Measurements from ENCODE around the gene STARD13.

DNA sequence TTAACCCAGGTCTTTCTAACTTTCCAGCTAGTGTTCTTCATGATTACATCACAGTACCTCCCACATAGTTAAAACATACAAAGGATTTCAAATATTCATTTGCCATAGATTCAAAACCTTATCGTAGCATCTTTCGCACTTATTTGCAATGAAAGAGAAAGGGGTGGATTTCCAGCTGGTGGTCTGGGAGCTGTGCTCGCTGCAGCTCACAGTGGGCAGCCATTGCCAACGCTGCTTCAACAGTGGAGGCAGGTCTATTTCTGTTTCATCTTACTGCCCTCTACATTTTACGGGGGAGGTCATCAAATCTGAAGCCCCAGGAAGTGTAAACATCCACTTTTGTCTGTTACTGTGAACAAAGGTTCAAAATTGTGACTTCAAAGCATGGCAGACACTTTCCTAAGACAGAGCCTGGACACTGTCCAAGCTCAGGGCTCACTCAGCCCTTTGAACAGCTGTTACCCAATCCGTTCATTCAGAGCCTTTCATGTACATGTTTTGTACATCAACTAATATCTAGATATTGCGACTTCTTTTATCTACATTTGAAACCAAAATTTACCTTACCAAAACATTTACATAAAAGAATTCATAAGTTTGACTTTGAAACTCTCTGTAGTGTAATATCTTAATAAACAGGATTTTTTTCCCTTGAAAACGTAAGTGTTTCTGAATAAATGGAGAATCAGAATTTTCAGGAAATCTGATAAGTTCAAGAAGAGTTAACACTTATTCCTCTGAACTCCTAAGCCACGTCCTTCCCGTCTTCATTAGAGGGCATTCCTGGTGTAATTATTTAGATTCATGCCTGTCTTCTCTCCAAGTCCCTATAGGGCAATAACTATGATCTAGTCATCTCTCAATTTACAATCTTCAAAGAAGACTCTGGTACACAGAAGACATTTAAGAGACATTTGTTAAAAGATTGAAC, 25.1 kb downstream of the STARD13 start:
- TF ChIP-seq, protein P1, sequence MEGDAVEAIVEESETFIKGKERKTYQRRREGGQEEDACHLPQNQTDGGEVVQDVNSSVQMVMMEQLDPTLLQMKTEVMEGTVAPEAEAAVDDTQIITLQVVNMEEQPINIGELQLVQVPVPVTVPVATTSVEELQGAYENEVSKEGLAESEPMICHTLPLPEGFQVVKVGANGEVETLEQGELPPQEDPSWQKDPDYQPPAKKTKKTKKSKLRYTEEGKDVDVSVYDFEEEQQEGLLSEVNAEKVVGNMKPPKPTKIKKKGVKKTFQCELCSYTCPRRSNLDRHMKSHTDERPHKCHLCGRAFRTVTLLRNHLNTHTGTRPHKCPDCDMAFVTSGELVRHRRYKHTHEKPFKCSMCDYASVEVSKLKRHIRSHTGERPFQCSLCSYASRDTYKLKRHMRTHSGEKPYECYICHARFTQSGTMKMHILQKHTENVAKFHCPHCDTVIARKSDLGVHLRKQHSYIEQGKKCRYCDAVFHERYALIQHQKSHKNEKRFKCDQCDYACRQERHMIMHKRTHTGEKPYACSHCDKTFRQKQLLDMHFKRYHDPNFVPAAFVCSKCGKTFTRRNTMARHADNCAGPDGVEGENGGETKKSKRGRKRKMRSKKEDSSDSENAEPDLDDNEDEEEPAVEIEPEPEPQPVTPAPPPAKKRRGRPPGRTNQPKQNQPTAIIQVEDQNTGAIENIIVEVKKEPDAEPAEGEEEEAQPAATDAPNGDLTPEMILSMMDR (IDR thresholded peaks at IDR 0.05), result no peak
- TF ChIP-seq POLR2A (IDR thresholded peaks at IDR 0.05), result no peak
